ENCODE data around the gene NR1H2.
A peak's percentile ranks its signal among the peaks of the same experiment; 100 is the strongest.

NR1H2 gene

GRCh38 chr19:50413096-50413495, 36.8 kb downstream of the NR1H2 start:
- no peak overlapping the region for H3K27ac Mint-ChIP-seq
- peaks cover 21% of the 10 kb centered on the region for H3K36me3 Mint-ChIP-seq (ENCODE audit: low read depth)
- no peaks in the 10 kb centered on the region for H3K9me3 Mint-ChIP-seq
- H3K27me3 Mint-ChIP-seq (ENCODE audit: low read depth) = no peaks in the 10 kb centered on the region
- TF ChIP-seq CTCF (IDR thresholded peaks at IDR 0.05; ENCODE audit: unreplicated experiment in 3 of 3) = no peak
- no peak overlapping the region for H3K4me3 Mint-ChIP-seq
- no peaks in the 10 kb centered on the region for H3K4me1 Mint-ChIP-seq

- H3K27ac Mint-ChIP-seq = no peak overlapping the region
- H3K9me3 Mint-ChIP-seq = no peaks in the 10 kb centered on the region
- TF ChIP-seq CTCF (IDR thresholded peaks at IDR 0.05; ENCODE audit: unreplicated experiment in 3 of 3) = no peak
- H3K4me3 Mint-ChIP-seq = no peak overlapping the region
- H3K4me1 Mint-ChIP-seq = no peaks in the 10 kb centered on the region
- peaks cover 21% of the 10 kb centered on the region for H3K36me3 Mint-ChIP-seq (ENCODE audit: low read depth)
- peaks cover 3% of the 10 kb centered on the region for H3K27me3 Mint-ChIP-seq (ENCODE audit: low read depth)
Observed at GRCh38 chr19:50413531-50413930, 37.3 kb downstream of the NR1H2 start.

GRCh38 chr19:50414864-50415660, 38.8 kb downstream of the NR1H2 start:
- TF ChIP-seq CTCF (IDR thresholded peaks at IDR 0.05; ENCODE audit: unreplicated experiment in 3 of 3) = peak; percentile 83 to 91 (median 86)
- H3K27ac Mint-ChIP-seq = no peak overlapping the region
- H3K4me3 Mint-ChIP-seq = no peak overlapping the region
- H3K27me3 Mint-ChIP-seq (ENCODE audit: low read depth) = peaks cover 18% of the 10 kb centered on the region
- H3K9me3 Mint-ChIP-seq = no peaks in the 10 kb centered on the region
- H3K36me3 Mint-ChIP-seq (ENCODE audit: low read depth) = peaks cover 21% of the 10 kb centered on the region
- peaks cover 9% of the 10 kb centered on the region for H3K4me1 Mint-ChIP-seq

GRCh38 chr19:50415661-50416033, 39.4 kb downstream of the NR1H2 start:
- no peak for TF ChIP-seq CTCF (IDR thresholded peaks at IDR 0.05; ENCODE audit: unreplicated experiment in 3 of 3)
- Mint-ChIP-seq H3K4me3 (no peak overlapping the region), H3K4me1 (peaks cover 13% of the 10 kb centered on the region)

GRCh38 chr19:50416034-50416977, 40.0 kb downstream of the NR1H2 start:
- Mint-ChIP-seq H3K9me3 (no peaks in the 10 kb centered on the region), H3K27ac (no peak overlapping the region), H3K4me3 (no peak overlapping the region), H3K36me3 (ENCODE audit: low read depth) (peaks cover 14% of the 10 kb centered on the region), H3K27me3 (ENCODE audit: low read depth) (peaks cover 30% of the 10 kb centered on the region), H3K4me1 (peaks cover 13% of the 10 kb centered on the region)
- no peak for TF ChIP-seq CTCF (IDR thresholded peaks at IDR 0.05; ENCODE audit: unreplicated experiment in 3 of 3)

More at GRCh38 chr19:50415661-50416033, 39.4 kb downstream of the NR1H2 start:
- Mint-ChIP-seq H3K36me3 (ENCODE audit: low read depth) (peaks cover 16% of the 10 kb centered on the region), H3K9me3 (no peaks in the 10 kb centered on the region), H3K27me3 (ENCODE audit: low read depth) (peaks cover 24% of the 10 kb centered on the region), H3K27ac (no peak overlapping the region)
